Activated CD4-positive, alpha-beta T cell treated with anti-CD3 and anti-CD28 coated beads, Interleukin-2, Interleukin-4, amounts not matched to agents 100 ng/mL and 50 ng/mL, durations not matched to agents 16 hours and 8 hours (primary cell): ENCODE data around the gene CGA.
"Not testable (repeated sequence)": the region's sequence is repeated elsewhere in the genome, so short reads cannot be mapped to it uniquely, and the experiment has no call there.

ENCODE experiments used
- DNase-seq: peaks from one replicate; pipeline ENCODE4 v3.0.0-alpha.2; 2020; ENCODE audit warnings: low spot score

The CGA gene

DNA sequence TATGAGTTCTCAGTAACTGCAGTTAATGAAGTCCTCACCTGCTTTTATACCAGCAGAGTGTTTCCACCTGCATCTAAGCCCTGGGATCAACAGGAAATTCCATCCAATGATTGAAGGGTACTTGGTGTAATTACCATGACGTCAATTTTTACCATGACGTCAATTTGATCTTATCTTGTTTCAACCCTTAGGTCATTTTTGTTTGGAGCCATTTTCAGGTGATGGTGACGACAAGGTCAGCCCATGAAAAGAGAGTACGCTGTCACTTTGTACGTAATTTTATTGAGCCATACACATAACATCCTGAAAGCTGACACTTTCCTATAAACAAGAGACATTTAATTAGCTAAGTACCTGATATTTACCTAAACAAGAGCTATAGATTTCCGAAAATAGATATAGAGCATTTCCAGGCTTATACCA is at the start of gene CGA:
CGA (minus strand) TSS at position 20 of the 423 bp plus-strand sequence. CDS start 6,906 bp downstream, outside the sequence.
- no peak for DNase-seq

DNA sequence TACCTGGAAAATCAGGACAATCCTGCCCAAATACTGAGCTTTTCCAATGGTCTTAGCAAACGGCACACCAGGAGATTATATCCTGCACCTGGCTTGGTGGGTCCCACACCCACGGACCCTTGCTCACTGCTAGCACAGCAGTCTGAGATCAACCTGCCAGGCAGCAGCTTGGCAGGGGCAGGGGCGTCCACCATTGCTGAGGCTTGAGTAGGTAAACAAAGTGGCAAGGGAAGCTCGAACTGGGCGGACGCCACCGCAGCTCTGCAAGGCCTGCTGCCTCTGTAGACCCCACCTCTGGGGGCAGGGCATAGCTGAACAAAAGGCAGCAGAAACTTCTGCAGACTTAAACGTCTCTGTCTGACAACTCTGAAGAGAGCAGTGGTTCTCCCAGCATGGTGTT is 45.0 kb upstream of the CGA start:
- DNase-seq = not testable (repeated sequence)

DNA sequence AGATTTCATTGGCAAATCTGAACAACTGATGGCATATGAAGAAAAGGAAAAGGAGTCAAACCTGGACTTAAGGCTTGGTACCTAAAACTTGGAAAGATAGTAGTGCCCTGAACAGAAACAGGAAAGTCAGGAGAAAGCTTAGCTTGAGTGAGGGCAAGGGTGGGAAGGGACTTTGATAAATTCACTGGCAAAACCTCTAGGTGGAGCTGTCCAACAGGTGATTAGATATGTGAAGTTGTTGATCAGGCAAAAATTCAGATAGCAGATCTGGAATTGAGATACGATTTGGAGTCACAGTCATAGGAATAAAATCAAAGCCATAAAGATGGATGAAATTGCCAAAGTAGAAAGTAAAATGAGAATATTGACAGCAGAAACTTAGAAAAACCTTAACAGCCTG is 44.3 kb upstream of the CGA start:
- DNase-seq = peak; percentile 70

DNA sequence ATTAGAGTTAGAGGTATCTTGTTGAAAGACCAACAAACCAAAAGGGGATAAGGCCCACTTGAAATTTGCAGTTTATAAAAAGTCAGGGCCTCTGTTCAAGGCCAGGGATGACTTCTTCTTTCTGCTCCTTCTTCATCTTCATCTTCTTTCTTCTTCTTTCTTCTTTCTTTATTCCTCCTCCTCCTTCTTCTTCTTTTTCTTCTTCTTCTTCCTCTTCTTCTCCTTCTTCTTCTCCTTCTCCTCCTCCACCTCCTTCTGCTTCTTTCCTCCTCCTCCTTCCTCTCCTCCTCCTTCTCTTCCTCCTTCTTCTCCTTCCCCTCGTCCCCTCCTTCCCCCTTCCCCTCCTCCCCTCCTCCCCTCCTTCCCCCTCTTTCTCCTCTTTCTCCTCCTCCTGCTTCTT is 42.1 kb upstream of the CGA start:
- no peak for DNase-seq

DNA sequence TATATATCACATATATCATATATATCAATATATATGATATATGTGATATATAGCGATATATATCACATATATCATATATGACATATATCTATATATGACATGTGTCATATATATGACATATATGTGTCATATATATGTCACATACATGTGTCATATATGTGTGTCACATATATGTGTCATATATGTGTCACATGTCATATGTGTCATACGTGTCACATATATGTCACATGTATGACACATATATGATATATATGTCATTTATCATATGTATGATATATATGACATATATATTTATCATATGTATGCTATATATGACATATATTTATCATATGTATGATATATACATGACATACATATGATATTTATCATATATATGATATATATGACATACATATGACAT is 32.8 kb upstream of the CGA start:
- DNase-seq = no peak

DNA sequence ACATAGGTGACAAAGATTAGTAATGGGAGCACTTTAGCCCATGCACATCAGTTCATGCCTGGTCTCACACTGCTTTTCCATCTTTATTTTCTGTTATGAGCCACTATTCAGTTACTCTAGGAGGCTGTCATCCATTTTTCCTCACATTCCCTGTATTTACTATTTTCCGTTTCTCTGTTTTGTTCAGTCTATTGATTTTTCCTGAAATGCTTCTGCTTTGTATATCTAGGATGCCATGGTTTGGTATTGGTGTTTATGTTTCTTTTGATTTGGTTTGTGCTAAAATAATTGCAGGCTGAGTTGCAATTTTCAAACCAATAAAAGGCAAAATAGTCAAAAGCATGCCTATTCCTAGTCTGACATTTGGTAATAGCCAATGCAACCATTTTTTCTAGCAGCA is 31.6 kb upstream of the CGA start:
- no peak for DNase-seq

DNA sequence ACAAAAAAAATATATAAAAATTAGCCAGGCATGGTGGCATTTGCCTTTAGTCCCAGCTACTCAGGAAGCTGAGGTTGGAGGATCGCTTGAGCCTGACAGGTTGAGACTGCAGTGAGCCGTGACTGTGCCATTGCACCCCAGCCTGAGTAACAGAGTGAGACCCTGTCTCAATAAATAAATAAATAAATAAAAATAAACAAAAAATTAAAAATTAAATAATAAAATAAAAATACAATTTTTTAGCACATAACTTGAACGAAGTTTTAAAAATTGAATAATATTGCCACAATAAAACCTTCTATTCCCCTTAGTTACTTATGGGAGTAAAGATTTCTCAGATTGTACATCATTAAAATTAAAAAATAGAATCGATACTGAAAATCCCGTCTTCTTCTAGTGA is 29.2 kb upstream of the CGA start:
- no peak for DNase-seq

DNA sequence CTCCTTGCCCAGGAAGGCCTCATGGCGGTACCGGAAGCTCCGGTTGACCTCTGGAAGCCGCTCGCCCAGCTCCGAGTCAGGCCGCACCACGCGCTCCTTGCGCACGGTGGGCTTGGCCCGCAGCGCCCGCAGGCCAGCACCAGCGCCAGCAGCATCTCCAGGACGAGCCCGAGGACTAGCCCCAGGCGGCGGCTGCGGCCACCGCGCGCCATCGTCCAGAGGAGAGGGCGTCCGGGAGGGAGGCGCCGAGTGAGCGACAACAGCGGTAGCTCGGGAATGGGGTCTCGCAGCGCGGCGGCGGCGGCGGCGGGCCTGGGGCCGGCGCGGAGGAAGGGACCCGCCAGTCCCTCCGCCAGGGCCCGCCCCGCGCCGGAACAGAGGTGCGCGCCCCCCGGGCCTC is 27.6 kb upstream of the CGA start:
- no peak for DNase-seq

DNA sequence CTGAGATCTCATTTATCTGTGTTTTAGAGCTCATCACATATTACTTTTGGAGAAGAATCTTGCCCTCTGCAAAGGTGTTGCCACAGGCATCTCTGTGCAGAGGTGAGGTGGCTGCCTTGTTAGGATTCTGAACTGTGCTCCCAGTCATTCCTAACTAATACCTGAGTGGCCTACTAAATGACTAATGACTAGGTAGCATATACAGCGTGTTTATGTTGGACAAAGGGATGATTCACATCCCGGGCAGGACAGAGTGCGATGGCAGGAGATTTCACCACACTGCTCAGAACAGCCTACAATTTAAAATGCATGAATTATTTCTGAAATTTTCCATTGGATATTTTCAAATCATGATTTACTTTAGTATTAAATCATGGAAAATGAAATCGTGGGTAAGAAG is 23.1 kb upstream of the CGA start:
- no peak for DNase-seq

DNA sequence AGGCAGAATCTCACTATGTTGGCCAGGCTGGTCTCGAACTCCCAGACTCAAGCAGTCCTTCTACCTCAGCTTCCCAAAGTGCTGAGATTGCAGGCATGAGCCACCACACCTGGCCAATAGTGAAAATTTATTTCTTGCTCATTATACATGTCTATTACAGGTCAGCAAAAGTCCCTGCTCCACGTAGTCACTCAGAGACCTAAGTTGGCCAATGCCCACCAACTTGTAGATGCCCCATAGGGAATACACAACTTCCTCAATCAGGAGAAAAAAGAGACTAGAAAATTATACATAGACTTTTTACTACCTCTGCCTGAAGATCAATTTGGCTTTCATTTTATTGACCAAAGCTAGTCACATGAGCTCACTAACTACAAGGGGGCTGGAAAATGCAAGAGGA is 22.0 kb upstream of the CGA start:
- no peak for DNase-seq

DNA sequence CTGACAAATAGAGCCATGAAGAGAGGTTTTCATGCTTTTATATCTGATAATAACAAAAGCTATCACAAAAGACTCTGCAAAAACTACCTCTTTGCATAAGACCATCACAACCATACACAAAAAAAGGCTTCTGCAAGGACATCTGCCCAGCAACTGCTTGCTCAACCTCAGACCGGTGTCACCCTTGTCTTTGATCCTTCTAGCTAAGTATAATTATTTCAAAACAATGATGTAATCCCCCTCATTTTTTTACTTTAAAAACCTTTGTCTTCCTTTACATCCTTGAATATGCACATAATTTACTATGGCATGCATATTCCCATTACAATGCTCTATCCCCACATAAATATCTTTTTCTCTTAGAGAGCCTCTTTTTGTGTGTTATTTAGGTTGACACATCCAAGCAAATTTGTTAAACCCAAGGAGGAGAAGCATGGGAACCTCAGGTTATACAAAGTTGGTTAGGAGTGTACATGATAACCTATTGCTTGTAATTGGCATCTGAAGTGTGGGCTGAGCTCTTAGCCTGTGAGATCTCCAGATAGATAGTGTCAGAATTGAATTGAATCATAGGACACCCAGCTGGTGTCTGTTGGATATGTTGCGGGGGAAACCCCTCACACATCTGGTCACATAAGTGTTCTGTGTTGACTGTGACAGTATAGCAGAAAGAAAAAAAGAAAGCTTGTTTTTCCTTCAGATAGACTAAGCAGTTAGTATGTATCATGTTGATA is 20.7 kb upstream of the CGA start:
- DNase-seq = peak; percentile 40

DNA sequence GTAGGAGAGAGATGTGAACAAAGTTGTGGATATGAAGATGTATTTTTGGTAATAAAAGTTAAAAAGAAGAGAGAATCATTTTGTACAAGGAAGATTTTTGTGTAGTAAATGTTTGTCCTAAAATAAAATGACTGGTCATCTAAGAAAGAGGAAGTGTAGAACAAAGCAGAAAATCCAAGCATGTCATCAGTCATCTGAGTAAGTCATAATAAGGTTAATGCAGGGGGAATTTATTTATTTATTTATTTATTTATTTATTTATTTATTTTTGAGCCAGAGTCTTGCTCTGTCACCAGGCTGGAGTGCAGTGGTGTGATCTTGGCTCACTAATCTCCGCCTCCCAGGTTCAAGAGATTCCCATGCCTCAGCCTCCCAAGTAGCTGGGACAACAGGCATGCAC is 15.7 kb upstream of the CGA start:
- no peak for DNase-seq

DNA sequence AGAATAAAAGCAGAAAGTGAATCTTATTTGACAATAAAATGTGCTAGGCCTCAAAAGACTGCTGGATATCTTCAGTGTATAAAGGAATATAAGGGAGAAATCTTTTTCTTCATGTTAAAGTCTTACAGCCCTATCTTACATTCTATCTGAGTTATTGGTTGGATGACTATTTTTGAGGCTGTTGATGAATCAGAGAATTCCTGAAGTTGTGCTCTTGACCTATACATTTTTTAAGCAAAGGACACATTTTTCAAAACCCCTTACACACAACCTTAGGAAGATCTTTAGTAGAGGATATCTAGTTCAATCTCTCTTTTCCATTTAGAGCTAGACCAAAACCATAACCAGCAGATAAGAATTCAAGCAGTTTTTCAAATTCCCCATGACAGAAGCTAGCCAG is 10.9 kb upstream of the CGA start:
- no peak for DNase-seq

DNA sequence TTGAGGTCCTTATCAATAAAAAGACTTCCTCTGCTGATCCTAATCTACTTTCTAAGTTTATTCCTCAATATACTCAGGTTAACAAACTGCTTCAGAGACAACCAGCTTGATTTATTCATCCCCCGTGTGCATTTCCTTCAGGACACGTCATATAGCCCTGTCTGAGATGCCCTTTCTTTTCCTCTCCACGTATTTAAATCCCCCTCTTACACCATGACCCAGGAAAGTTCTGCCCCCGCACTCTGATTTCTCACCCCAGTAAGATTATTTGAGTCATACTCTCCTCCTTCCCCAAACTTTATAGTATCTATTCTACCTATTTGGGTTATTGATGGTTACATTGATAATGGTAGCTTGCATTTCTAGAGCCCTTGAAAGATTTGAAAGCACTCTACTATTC is 9.8 kb upstream of the CGA start:
- no peak for DNase-seq

DNA sequence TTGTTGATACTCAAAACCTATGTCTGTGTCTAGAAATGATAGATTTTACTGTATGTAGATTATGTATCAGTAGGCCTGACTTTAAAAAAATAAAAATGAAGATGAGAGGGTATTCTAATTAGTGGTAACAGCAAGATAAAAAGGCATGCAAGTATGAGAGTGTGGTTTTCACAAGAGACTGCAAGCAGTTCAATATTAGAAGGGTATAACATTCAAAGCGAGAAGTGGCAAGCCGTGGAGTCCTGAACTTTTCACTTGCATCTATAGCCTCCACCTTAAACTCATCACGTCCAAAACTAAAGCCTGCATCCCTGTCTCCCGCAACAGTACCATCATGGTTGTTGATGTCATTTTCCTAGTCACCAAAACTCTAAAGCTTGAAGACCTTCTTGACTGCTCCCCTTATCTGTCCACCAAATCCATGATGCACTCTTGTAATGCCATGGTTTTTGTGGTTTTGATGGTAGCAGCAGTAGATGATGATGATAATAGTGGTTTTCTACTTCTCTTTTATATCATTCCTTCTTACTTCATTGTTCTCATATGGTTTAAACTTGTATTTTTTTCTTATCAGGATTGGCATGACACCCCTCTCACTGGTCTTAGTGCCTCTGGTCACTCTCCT is 9.2 kb upstream of the CGA start:
- DNase-seq = peak; percentile 19

DNA sequence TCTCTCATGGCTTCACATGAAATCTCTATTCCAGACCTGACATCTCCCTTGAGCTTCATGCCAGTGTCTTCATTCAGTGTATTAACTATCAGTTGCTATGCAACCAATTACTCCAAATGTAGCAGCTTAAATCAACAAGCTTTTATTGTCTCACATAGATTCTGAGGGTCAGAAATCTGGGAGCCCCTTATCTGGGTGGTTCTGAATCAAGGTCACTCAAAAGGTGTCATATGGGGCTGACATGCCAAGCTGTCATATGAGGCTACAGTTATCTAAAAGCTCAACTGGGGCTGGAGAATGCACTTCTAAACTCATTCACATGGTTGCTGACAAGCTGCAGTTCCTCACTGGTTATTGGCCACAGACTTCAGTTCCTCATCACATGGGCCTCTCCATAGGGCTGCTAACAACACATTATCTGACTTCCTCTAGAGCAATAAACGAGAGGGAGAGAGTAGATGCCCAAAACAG is 7.3 kb upstream of the CGA start:
- no peak for DNase-seq

DNA sequence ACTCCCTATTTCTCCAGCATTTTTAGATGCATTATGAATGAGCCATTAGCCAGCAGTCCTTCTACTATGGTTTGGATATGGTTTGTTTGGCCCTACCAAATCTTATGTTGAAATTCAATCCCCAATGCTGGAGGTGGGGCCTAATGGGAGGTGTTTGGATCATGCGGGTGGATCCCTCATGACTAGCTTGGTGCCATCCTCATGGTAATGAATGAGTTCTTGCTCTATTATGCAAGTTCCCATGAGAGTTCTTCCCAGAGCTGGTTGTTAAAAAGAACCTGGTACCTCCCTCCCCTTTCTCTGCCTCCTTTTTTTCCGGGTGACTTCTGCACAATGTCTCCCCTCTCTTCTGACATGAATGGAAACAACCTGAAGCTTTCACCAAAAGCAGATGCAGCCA is 6.2 kb upstream of the CGA start:
- no peak for DNase-seq

DNA sequence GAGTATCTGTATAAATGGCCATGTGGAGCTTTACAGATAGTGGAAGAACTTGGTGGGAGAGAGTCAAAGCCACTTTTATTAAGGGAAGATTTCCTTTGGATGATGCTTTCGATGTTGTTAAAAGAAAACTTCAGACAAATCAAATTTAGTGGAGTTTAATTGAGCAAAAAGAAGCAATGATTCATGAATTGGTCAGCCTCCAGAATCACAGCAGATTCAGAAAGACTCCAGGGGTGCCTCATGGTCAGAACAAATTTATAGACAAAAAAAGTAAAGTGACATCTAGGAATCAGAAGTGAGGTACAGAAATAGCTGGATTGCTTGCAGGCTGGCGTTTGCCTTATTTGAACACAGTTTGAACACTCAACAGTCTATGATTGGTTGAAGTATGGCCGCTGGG is 5.3 kb upstream of the CGA start:
- no peak for DNase-seq

DNA sequence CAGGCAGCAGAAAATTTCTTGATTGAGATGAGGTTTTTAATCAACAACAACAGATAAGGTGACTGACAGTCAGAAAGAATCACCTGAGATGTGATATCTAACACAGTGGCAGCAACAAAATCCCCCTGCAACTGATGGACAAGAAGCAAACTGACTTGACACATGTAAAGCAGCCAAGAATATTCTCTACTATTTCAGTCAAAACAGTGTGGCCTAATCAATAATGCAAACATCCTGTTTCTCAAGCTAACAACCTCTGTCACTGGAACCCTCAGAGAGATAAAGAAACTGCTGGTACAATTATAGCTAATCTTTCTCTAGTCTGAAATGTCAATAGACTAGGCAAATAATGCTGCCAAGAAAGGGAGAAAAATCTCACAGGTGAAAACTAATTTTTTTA is 4.6 kb upstream of the CGA start:
- DNase-seq = no peak

DNA sequence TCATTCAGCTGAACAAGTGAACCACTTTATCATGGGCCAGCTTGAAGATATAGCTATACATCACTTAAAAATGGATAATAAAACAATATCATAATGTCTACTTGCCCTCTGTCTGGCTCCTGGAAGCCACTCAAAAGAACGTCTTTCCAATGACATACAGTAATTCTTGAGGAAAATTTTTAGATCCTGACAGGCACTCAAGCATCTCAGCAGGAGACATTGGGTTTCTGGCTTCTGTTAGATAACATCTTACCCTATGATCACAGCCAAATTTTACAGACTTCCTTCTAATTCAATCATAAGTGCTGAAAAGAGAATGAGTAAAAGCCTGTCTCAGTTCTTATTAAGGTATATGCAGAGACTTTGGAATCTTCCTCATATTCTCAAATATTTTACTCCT is 330 bp downstream of the CGA start:
- DNase-seq = no peak

DNA sequence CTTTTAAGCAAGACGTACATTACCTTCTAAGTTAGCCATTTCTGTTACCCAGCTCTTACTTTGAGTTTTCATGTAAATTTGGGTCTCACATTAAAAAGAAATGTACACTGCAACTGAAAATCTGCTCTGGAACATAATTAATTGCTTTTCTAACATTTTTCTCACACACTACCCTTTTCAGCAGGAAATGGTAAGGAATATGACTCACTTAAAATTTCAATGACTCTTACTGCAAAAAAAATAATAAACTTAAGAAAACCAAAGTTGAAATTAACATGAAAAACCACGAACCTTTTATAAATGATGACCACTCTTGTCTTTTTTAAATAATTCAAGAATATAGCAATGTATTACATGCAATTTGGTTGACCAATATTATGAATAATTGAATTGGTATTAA is 1.3 kb downstream of the CGA start:
- DNase-seq = no peak

DNA sequence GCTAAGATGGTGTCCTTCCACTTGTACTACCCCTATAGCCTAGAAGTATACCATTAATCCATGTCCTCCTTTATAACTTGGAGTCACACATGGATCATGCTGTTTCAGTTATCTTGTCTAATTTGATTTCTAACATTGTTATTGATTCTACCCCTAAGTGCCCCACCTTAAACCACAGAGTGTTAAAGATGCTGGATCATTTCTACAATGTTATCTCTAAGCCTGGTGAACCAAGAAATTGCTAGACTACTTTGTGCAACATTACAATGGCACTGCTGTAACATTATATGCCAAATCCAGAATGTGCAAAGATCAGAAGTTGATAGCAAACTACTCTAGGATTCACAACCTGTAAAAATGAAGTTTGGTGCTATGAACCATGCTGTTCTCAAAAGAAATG is 1.7 kb downstream of the CGA start:
- no peak for DNase-seq

DNA sequence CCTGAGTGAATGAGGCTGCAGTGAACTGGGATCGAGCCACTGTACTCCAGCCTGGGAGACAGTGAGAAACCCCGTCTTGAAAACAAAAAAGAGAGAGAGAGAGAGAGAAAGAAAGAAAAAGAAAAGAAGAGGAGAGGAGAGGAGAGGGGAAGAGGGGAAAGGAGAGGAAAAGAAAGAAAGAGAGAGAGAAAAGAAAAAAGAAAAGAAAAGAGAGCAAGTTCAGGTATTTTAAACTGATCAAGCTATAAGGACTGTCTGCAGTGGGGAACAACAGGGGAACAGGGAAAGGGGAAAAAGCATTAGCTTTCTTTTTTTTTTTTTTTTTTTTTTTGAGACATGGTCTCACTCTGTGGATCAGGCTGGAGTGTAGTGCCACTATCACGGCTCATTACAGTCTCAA is 2.5 kb downstream of the CGA start:
- no peak for DNase-seq

DNA sequence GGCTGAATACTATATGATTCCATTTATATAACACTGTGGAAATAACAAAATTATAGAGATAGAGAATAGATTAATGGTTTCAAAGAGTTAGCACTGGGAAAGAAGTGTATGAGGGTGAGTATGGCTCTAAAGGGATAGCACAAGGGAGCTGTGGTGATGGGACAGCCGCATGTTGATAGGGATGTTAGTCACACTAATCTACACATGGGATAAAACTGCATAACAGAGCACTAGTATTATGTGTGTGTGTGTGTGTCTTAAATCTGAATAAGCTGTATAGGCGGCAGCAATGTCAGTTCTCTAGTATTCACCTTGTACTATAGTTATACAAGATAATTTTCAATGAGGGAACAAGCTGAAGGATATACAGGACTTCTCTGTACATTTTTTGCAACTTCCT is 5.8 kb downstream of the CGA start:
- no peak for DNase-seq
